ENCODE measurements around the gene PTPMT1.
"Not testable (repeated sequence)": the region's sequence is repeated elsewhere in the genome, so short reads cannot be mapped to it uniquely, and the experiment has no call there.

The PTPMT1 gene

GRCh38 chr11:47565340-47566148 lies at the start of gene PTPMT1:
TSS of gene PTPMT1 (plus strand) at chr11:47565599. CDS start at chr11:47565623, 24 bp downstream.
- DNase-seq (ENCODE audit: low spot score), result peak; percentile 74

GRCh38 chr11:47516155-47516554 lies 49.2 kb upstream of the PTPMT1 start:
- no peak for DNase-seq (ENCODE audit: low spot score)

- DNase-seq (ENCODE audit: low spot score), result no peak
Measured at GRCh38 chr11:47516984-47517853, 48.2 kb upstream of the PTPMT1 start.

- DNase-seq (ENCODE audit: low spot score), result no peak
Measured at GRCh38 chr11:47518212-47518964, 47.0 kb upstream of the PTPMT1 start.

GRCh38 chr11:47523490-47524225 lies 41.7 kb upstream of the PTPMT1 start:
- peak; percentile 74 for DNase-seq (ENCODE audit: low spot score)

GRCh38 chr11:47524291-47524874 lies 41.0 kb upstream of the PTPMT1 start:
- DNase-seq (ENCODE audit: low spot score), result no peak

- not testable (repeated sequence) for DNase-seq (ENCODE audit: low spot score)
Measured at GRCh38 chr11:47526032-47526431, 39.4 kb upstream of the PTPMT1 start.

- DNase-seq (ENCODE audit: low spot score), result no peak
Measured at GRCh38 chr11:47527186-47527585, 38.2 kb upstream of the PTPMT1 start.

- DNase-seq (ENCODE audit: low spot score), result no peak
Measured at GRCh38 chr11:47529951-47530350, 35.4 kb upstream of the PTPMT1 start.

GRCh38 chr11:47530721-47531120 lies 34.7 kb upstream of the PTPMT1 start:
- not testable (repeated sequence) for DNase-seq (ENCODE audit: low spot score)

GRCh38 chr11:47531666-47532065 lies 33.7 kb upstream of the PTPMT1 start:
- no peak for DNase-seq (ENCODE audit: low spot score)

- no peak for DNase-seq (ENCODE audit: low spot score)
Measured at GRCh38 chr11:47532597-47533213, 32.7 kb upstream of the PTPMT1 start.

- no peak for DNase-seq (ENCODE audit: low spot score)
Measured at GRCh38 chr11:47533690-47534151, 31.7 kb upstream of the PTPMT1 start.

GRCh38 chr11:47534704-47535251 lies 30.6 kb upstream of the PTPMT1 start:
- DNase-seq (ENCODE audit: low spot score), result no peak

GRCh38 chr11:47536915-47537314 lies 28.5 kb upstream of the PTPMT1 start:
- no peak for DNase-seq (ENCODE audit: low spot score)

GRCh38 chr11:47538741-47539565 lies 26.4 kb upstream of the PTPMT1 start:
- no peak for DNase-seq (ENCODE audit: low spot score)

- DNase-seq (ENCODE audit: low spot score), result no peak
Measured at GRCh38 chr11:47539681-47540039, 25.7 kb upstream of the PTPMT1 start.

GRCh38 chr11:47541070-47541469 lies 24.3 kb upstream of the PTPMT1 start:
- DNase-seq (ENCODE audit: low spot score), result no peak

GRCh38 chr11:47545298-47545697 lies 20.1 kb upstream of the PTPMT1 start:
- no peak for DNase-seq (ENCODE audit: low spot score)
